ENCODE results near the gene SHISA4. TPM values are rescaled to one million over a fixed set of nuclear protein-coding genes. Genes with fewer than 3 reads are reported as not detected.
A peak's percentile ranks its signal among the peaks of the same experiment; 100 is the strongest.

Gene SHISA4
- total and polyA plus RNA-seq, 12 donors, result 32.9 to 221 (median 77.9) TPM

GRCh38 chr1:201884425-201884824, 4.3 kb upstream of the SHISA4 start:
- Histone ChIP-seq H3K4me3 (no peak overlapping the region), H3K27me3 (no peaks in the 10 kb centered on the region), H3K27ac (peak overlapping the region; percentile 62 to 78 (median 71)), H3K4me1 (replicated peaks in 1 of 2) (peaks cover 46 to 60% of the 10 kb centered on the region in 2 donors), H3K9me3 (replicated peaks in 1 of 3) (no peaks in the 10 kb centered on the region), H3K36me3 (replicated peaks in 1 of 2) (no peaks in the 10 kb centered on the region)
- 17 to 33% (median 19%) methylated on average over 1 of the region's 1 CpG; no CpG with 5 or more reads in 1 of the 4 donors for WGBS, 4 donors
- peak in 1 of 7 donors; percentile 10 for DNase-seq
- intact Hi-C loops (cut with DNase I), result no loop called here
- no peak for TF ChIP-seq POLR2A (IDR thresholded peaks at IDR 0.05)
- TF ChIP-seq CTCF (IDR thresholded peaks at IDR 0.05), result no peak

- H3K4me1 ChIP-seq (replicated peaks in 1 of 2), result peaks cover 49 to 72% of the 10 kb centered on the region in 2 donors
- DNase-seq, result peak; percentile 55 to 89 (median 85)
These were observed 3.1 kb upstream of the SHISA4 start for GRCh38 chr1:201885531-201886075.

GRCh38 chr1:201886103-201886885, 2.4 kb upstream of the SHISA4 start:
- 88 to 95% (median 90%) methylated on average over 9 of the region's 9 CpGs for WGBS, 4 donors
- no peaks in the 10 kb centered on the region for H3K9me3 ChIP-seq (replicated peaks in 1 of 3)
- peak in 1 of 7 donors; percentile 51 for DNase-seq
- H3K27ac ChIP-seq, result peak overlapping the region; percentile 62 to 78 (median 71)
- H3K4me3 ChIP-seq, result no peak overlapping the region
- intact Hi-C loops (cut with DNase I), result no loop called here
- H3K36me3 ChIP-seq (replicated peaks in 1 of 2), result no peaks in the 10 kb centered on the region
- no peaks in the 10 kb centered on the region for H3K27me3 ChIP-seq
- no peak for TF ChIP-seq CTCF (IDR thresholded peaks at IDR 0.05)
- TF ChIP-seq POLR2A (IDR thresholded peaks at IDR 0.05), result no peak
- peaks cover 49 to 73% of the 10 kb centered on the region in 2 donors for H3K4me1 ChIP-seq (replicated peaks in 1 of 2)

More at GRCh38 chr1:201885531-201886075, 3.1 kb upstream of the SHISA4 start:
- peak overlapping the region; percentile 62 to 78 (median 71) for H3K27ac ChIP-seq
- no peak overlapping the region for H3K4me3 ChIP-seq
- WGBS, 4 donors, result 66 to 69% (median 67%) methylated on average over 6 of the region's 6 CpGs
- no peaks in the 10 kb centered on the region for H3K9me3 ChIP-seq (replicated peaks in 1 of 3)
- H3K36me3 ChIP-seq (replicated peaks in 1 of 2), result no peaks in the 10 kb centered on the region
- intact Hi-C loops (cut with DNase I), result no loop called here
- H3K27me3 ChIP-seq, result no peaks in the 10 kb centered on the region
- TF ChIP-seq CTCF (IDR thresholded peaks at IDR 0.05) (no peak), POLR2A (IDR thresholded peaks at IDR 0.05) (peak in 1 of 2 donors; percentile 35)

GRCh38 chr1:201887116-201887866, 1.4 kb upstream of the SHISA4 start:
- Histone ChIP-seq H3K9me3 (replicated peaks in 1 of 3) (no peaks in the 10 kb centered on the region), H3K4me3 (no peak overlapping the region), H3K27ac (peak overlapping the region in 3 of 5 donors; percentile 71 to 78 (median 74)), H3K27me3 (no peaks in the 10 kb centered on the region), H3K36me3 (replicated peaks in 1 of 2) (no peaks in the 10 kb centered on the region), H3K4me1 (replicated peaks in 1 of 2) (peaks cover 49 to 73% of the 10 kb centered on the region in 2 donors)
- DNase-seq, result peak; percentile 14 to 83 (median 78)
- TF ChIP-seq POLR2A (IDR thresholded peaks at IDR 0.05), result no peak
- no peak for TF ChIP-seq CTCF (IDR thresholded peaks at IDR 0.05)
- intact Hi-C loops (cut with DNase I), result no loop called here
- 67 to 75% (median 69%) methylated on average over 5 of the region's 5 CpGs for WGBS, 4 donors
